H54 (cell line): Measurements from ENCODE around the gene NRXN3.

ENCODE experiments used
- DNase-seq: peaks from one replicate; pipeline ENCODE4 v3.0.0; 2011; ENCODE audit warnings: low spot score, mixed read lengths; ENCODE audit not compliant: insufficient read length
- FAIRE-seq: peaks from 3 replicates; lab custom pipeline; 2011; peaks lifted over from hg19 to GRCh38; lab: Jason Lieb, UNC
- POLR2A ChIP-seq: IDR thresholded peaks from 2 replicates; pipeline ENCODE4 v1.6.1; 2011; ENCODE audit warnings: low read depth, mild to moderate bottlenecking, low read length

The NRXN3 gene

GRCh38 chr14:78170203-78170602, at the start of gene NRXN3:
Gene NRXN3 (plus strand): TSS chr14:78170373. CDS start chr14:78243094, 72,721 bp downstream.
- TF ChIP-seq POLR2A, result no peak
- DNase-seq (no peak), FAIRE-seq (no peak)

- TF ChIP-seq POLR2A, result no peak
- DNase-seq (no peak), FAIRE-seq (no peak)
Measured at GRCh38 chr14:78122436-78122835, 47.7 kb upstream of the NRXN3 start.

- no peak for TF ChIP-seq POLR2A
- no peak for DNase-seq
- FAIRE-seq, result no peak
Measured at GRCh38 chr14:78123650-78124253, 46.4 kb upstream of the NRXN3 start.

GRCh38 chr14:78127961-78128360, 42.2 kb upstream of the NRXN3 start:
- FAIRE-seq, result no peak
- no peak for DNase-seq
- TF ChIP-seq POLR2A, result no peak

- DNase-seq (no peak), FAIRE-seq (no peak)
- no peak for TF ChIP-seq POLR2A
Measured at GRCh38 chr14:78129375-78129774, 40.8 kb upstream of the NRXN3 start.

GRCh38 chr14:78130356-78130755, 39.8 kb upstream of the NRXN3 start:
- no peak for DNase-seq
- no peak for FAIRE-seq
- no peak for TF ChIP-seq POLR2A

- no peak for DNase-seq
- no peak for FAIRE-seq
- no peak for TF ChIP-seq POLR2A
Measured at GRCh38 chr14:78131201-78131600, 39.0 kb upstream of the NRXN3 start.

GRCh38 chr14:78131616-78132015, 38.6 kb upstream of the NRXN3 start:
- TF ChIP-seq POLR2A, result no peak
- FAIRE-seq (no peak), DNase-seq (no peak)

- DNase-seq (no peak), FAIRE-seq (no peak)
- TF ChIP-seq POLR2A, result no peak
Measured at GRCh38 chr14:78135450-78135891, 34.7 kb upstream of the NRXN3 start.

GRCh38 chr14:78136695-78137094, 33.5 kb upstream of the NRXN3 start:
- no peak for FAIRE-seq
- TF ChIP-seq POLR2A, result no peak
- no peak for DNase-seq

GRCh38 chr14:78141590-78141989, 28.6 kb upstream of the NRXN3 start:
- no peak for DNase-seq
- TF ChIP-seq POLR2A, result no peak
- no peak for FAIRE-seq

- no peak for TF ChIP-seq POLR2A
- FAIRE-seq, result no peak
- no peak for DNase-seq
Measured at GRCh38 chr14:78142998-78143397, 27.2 kb upstream of the NRXN3 start.

- no peak for FAIRE-seq
- DNase-seq, result no peak
- TF ChIP-seq POLR2A, result no peak
Measured at GRCh38 chr14:78143489-78144145, 26.6 kb upstream of the NRXN3 start.

- FAIRE-seq (no peak), DNase-seq (no peak)
- TF ChIP-seq POLR2A, result no peak
Measured at GRCh38 chr14:78152201-78153063, 17.7 kb upstream of the NRXN3 start.
